HepG2 (cell line): Measurements from ENCODE around the gene USP30. TPM values are rescaled to one million over a fixed set of nuclear protein-coding genes. Genes with fewer than 3 reads are reported as not detected.
A peak's percentile ranks its signal among the peaks of the same experiment; 100 is the strongest.

ENCODE experiments used
- AHR ChIP-seq: IDR thresholded peaks from 2 replicates; pipeline ENCODE4 v1.6.1; 2018; ENCODE audit warnings: missing genetic modification reagents, missing compliant biosample characterization
- CBX5 ChIP-seq: sonication (generic); formaldehyde crosslinking; IDR thresholded peaks from 2 replicates; pipeline ENCODE4 v1.4.0; 2020; ENCODE audit warnings: missing genetic modification reagents, borderline replicate concordance
- LCORL ChIP-seq, 2 experiments: fragments of 450-650 bp in 1 of 2; sonication (generic) in 1 of 2; formaldehyde crosslinking in 1 of 2; IDR thresholded peaks; 2 replicates each; pipeline versions ENCODE4 v1.5.0 to v1.6.1; 2017 to 2020; ENCODE audit warnings: antibody characterized with exemption in 1 of 2, missing genetic modification reagents in 1 of 2
- MXD1 ChIP-seq: sonication (generic); formaldehyde crosslinking; IDR thresholded peaks from 2 replicates; pipeline ENCODE4 v1.4.0; 2020; ENCODE audit warnings: mild to moderate bottlenecking, missing genetic modification reagents
- MXD4 ChIP-seq: IDR thresholded peaks from 2 replicates; pipeline ENCODE4 v1.6.1; 2016; ENCODE audit warnings: mild to moderate bottlenecking, missing biosample characterization, missing genetic modification reagents
- NR1H2 ChIP-seq: sonication (generic); formaldehyde crosslinking; IDR thresholded peaks from 2 replicates; pipeline ENCODE4 v1.8.1; 2022; ENCODE audit warnings: low read depth, missing genetic modification reagents, borderline replicate concordance
- POLR2AphosphoS5 ChIP-seq: IDR thresholded peaks from 2 replicates; pipeline ENCODE4 v1.6.1; 2012; ENCODE audit warnings: low read depth, low read length
- PPARG ChIP-seq: conservative IDR thresholded peaks from 2 replicates; pipeline ENCODE4 v1.6.1; 2016; ENCODE audit warnings: missing biosample characterization, missing genetic modification reagents
- RERE ChIP-seq: IDR thresholded peaks from 2 replicates; pipeline ENCODE4 v1.6.1; 2016; ENCODE audit warnings: low read depth, missing genetic modification reagents, missing compliant biosample characterization
- RFX1 ChIP-seq: fragments of 450-650 bp; IDR thresholded peaks from 2 replicates; pipeline ENCODE4 v1.6.1; 2017
- TAF15 ChIP-seq: fragments of 200-400 bp; formaldehyde crosslinking; IDR thresholded peaks from one replicate; pipeline ENCODE4 v1.6.1; 2018; ENCODE audit warnings: mild to moderate bottlenecking, low read depth, low read length; ENCODE audit not compliant: poor library complexity, severe bottlenecking
- TFDP2 ChIP-seq: sonication (generic); formaldehyde crosslinking; IDR thresholded peaks from 2 replicates; pipeline ENCODE4 v1.4.0; 2020; ENCODE audit warnings: missing genetic modification reagents
- TIGD3 ChIP-seq: sonication (generic); formaldehyde crosslinking; IDR thresholded peaks from 2 replicates; pipeline ENCODE4 v1.5.1; 2020; ENCODE audit warnings: mild to moderate bottlenecking, missing genetic modification reagents, borderline replicate concordance
- YY1 ChIP-seq: IDR thresholded peaks from 2 replicates; pipeline ENCODE4 v1.6.1; 2011; ENCODE audit warnings: low read length, low read depth, moderate library complexity, mild to moderate bottlenecking; ENCODE audit not compliant: insufficient read depth, insufficient replicate concordance
- ZBTB7B ChIP-seq: sonication (generic); formaldehyde crosslinking; IDR thresholded peaks from 2 replicates; pipeline ENCODE4 v1.4.0; 2020; ENCODE audit warnings: missing genetic modification reagents
- ZFYVE20 ChIP-seq: sonication (generic); formaldehyde crosslinking; IDR thresholded peaks from 2 replicates; pipeline ENCODE4 v1.8.0; 2023; ENCODE audit warnings: low read depth, mild to moderate bottlenecking, moderate library complexity, missing genetic modification reagents, borderline replicate concordance
- ZNF256 ChIP-seq: sonication (generic); formaldehyde crosslinking; conservative IDR thresholded peaks from 2 replicates; pipeline ENCODE4 v1.4.0; 2020; ENCODE audit warnings: missing genetic modification reagents
- ZNF446 ChIP-seq: sonication (generic); formaldehyde crosslinking; IDR thresholded peaks from 2 replicates; pipeline ENCODE4 v1.5.0; 2020; ENCODE audit warnings: mild to moderate bottlenecking, missing genetic modification reagents
- ZNF543 ChIP-seq: sonication (generic); formaldehyde crosslinking; IDR thresholded peaks from 2 replicates; pipeline ENCODE4 v1.4.0; 2020; ENCODE audit warnings: mild to moderate bottlenecking, missing genetic modification reagents
- ZNF580 ChIP-seq: IDR thresholded peaks from 2 replicates; pipeline ENCODE4 v1.6.1; 2016; ENCODE audit warnings: low read depth, borderline replicate concordance
- ZNF768 ChIP-seq: sonication (generic); formaldehyde crosslinking; IDR thresholded peaks from 2 replicates; pipeline ENCODE4 v1.4.0; 2020; ENCODE audit warnings: missing genetic modification reagents
- polyA plus RNA-seq, 8 experiments: library from polyadenylated mRNA; depleted of rRNA in 3 of 8; stranded (reverse) in 7 of 8; unstranded in 1 of 8; fragments of >200 nt; fragmentation: Illumina TruSeq in 4 of 8; extraction: Trizol in 4 of 8; gene quantifications; 2 replicates each; pipeline versions ENCODE4 v1.2.1 to v1.2.3, GENCODE V29; 2011 to 2016; ENCODE audit warnings: low read depth in 4 of 8, missing spikeins in 1 of 8, mixed read lengths in 1 of 8; ENCODE audit not compliant: insufficient read depth in 1 of 8
- total RNA-seq, 5 experiments: library from RNA; depleted of rRNA; stranded (reverse); fragments of >200 nt; fragmentation: Illumina TruSeq; extraction: Trizol; gene quantifications; 2 replicates each; pipeline ENCODE4 v1.2.3, GENCODE V29; 2016; ENCODE audit warnings: low read depth in 1 of 5

Gene USP30
- total and polyA plus RNA-seq, 2 of the 13 experiments (the other 11 are each of a cell fraction or from before 2014, with no cell fraction given), result 11.2 to 20.8 TPM

GRCh38 chr12:109110988-109111495 is 58.7 kb downstream of the USP30 start (continued):
- TF ChIP-seq TIGD3, result no peak
- TF ChIP-seq ZNF580 (CRISPR knock-in tag), result peak; percentile 60; the same call in 1 of the 2 replicates
- TF ChIP-seq POLR2AphosphoS5, result peak; percentile 71
- TF ChIP-seq RERE, result no peak
- no peak for TF ChIP-seq ZNF256
- TF ChIP-seq ZNF446 (CRISPR knock-in tag), result no peak
- TF ChIP-seq MXD4, result peak; percentile 75
- TF ChIP-seq NR1H2 (CRISPR knock-in tag), result no peak
- peak; percentile 57; the same call in 1 of the 2 replicates for TF ChIP-seq ZNF768 (CRISPR knock-in tag)
- TF ChIP-seq TFDP2 (CRISPR knock-in tag), result peak; percentile 24; the same call in 1 of the 2 replicates
- TF ChIP-seq AHR (CRISPR knock-in tag), result peak; percentile 83; the same call in 1 of the 2 replicates
- peak; percentile 47; the same call in 1 of the 2 replicates for TF ChIP-seq CBX5
- TF ChIP-seq MXD1 (CRISPR knock-in tag), result peak; percentile 27; the same call in 1 of the 2 replicates
- TF ChIP-seq YY1, result peak; percentile 33
- no peak for TF ChIP-seq ZFYVE20
- TF ChIP-seq RFX1, result peak; percentile 88
- no peak for TF ChIP-seq TAF15
- peak; percentile 45 for TF ChIP-seq ZNF543 (CRISPR knock-in tag)
- TF ChIP-seq ZBTB7B, result peak; percentile 65
- 0 out of 2 replicates have a peak, but pooled peaks have one; percentile 33 for TF ChIP-seq PPARG (CRISPR knock-in tag)
- TF ChIP-seq LCORL (IDR thresholded peaks at IDR 0.05), result no peak
- TF ChIP-seq LCORL (CRISPR knock-in tag; IDR thresholded peaks at IDR 0.05), result 0 out of 2 replicates have a peak, but pooled peaks have one; percentile 39
